CD8-positive, alpha-beta memory T cell (primary cell): ENCODE data around the gene AJM1. TPM values are rescaled to one million over a fixed set of nuclear protein-coding genes. Genes with fewer than 3 reads are reported as not detected.

Experiments used
- CTCF ChIA-PET: fragments of 350-600 bp; sonication (Branson Sonifier 250); formaldehyde crosslinking; loops from one replicate; lab custom pipeline; 2021; ENCODE audit warnings: antibody characterized with exemption; lab: Charles Lee
- POLR2A ChIA-PET: fragments of 350-600 bp; sonication (Branson Sonifier 250); formaldehyde crosslinking; loops from one replicate; lab custom pipeline; 2021; ENCODE audit warnings: antibody characterized with exemption; lab: Charles Lee
- DNase-seq, 5 donors: peaks; one replicate each; pipeline versions ENCODE4 v3.0.0 to v3.0.0-alpha.2; 2020 to 2022; ENCODE audit warnings: mixed read lengths in 1 of 5
- H3K27ac ChIP-seq: one replicate; pipeline ENCODE4 v1.7.0; 2013; ENCODE audit warnings: low read depth, mild to moderate bottlenecking, low read length, moderate library complexity
- H3K27me3 ChIP-seq: 2 replicates; pipeline ENCODE4 v1.7.0; 2013; ENCODE audit warnings: low read length, mild to moderate bottlenecking; ENCODE audit not compliant: insufficient read depth, poor library complexity, severe bottlenecking
- H3K36me3 ChIP-seq: 2 replicates; pipeline ENCODE4 v1.7.0; 2013; ENCODE audit warnings: mild to moderate bottlenecking, low read length, moderate library complexity; ENCODE audit not compliant: insufficient read depth
- H3K4me1 ChIP-seq: 2 replicates; pipeline ENCODE4 v1.7.0; 2013; ENCODE audit warnings: mild to moderate bottlenecking, low read length, moderate library complexity; ENCODE audit not compliant: insufficient read depth
- H3K4me3 ChIP-seq: 2 replicates; pipeline ENCODE4 v1.7.0; 2013; ENCODE audit warnings: mild to moderate bottlenecking, low read length
- H3K9me3 ChIP-seq: 2 replicates; pipeline ENCODE4 v1.7.0; 2013; ENCODE audit warnings: mild to moderate bottlenecking, low read length
- H3K27ac Mint-ChIP-seq, 8 donors: one replicate each; pipeline ENCODE4 v1.8.0; 2020 to 2021; ENCODE audit warnings: mixed read lengths in 8 of 8, mild to moderate bottlenecking in 6 of 8, inconsistent platforms in 3 of 8, moderate library complexity in 3 of 8
- H3K27me3 Mint-ChIP-seq, 2 donors: one replicate each; pipeline ENCODE4 v1.8.0; 2020 to 2021; ENCODE audit warnings: mixed read lengths in 2 of 2, mild to moderate bottlenecking in 1 of 2, moderate library complexity in 1 of 2
- H3K36me3 Mint-ChIP-seq, 3 donors: one replicate each; pipeline ENCODE4 v1.8.0; 2020 to 2021; ENCODE audit warnings: mixed read lengths in 3 of 3, inconsistent platforms in 1 of 3, mild to moderate bottlenecking in 1 of 3
- H3K4me1 Mint-ChIP-seq, 3 donors: one replicate each; pipeline ENCODE4 v1.8.0; 2020 to 2021; ENCODE audit warnings: mixed read lengths in 3 of 3, inconsistent platforms in 1 of 3, mild to moderate bottlenecking in 1 of 3
- H3K4me3 Mint-ChIP-seq, 7 donors: one replicate each; pipeline ENCODE4 v1.8.0; 2020 to 2021; ENCODE audit warnings: mixed read lengths in 7 of 7, mild to moderate bottlenecking in 6 of 7, moderate library complexity in 4 of 7, inconsistent platforms in 2 of 7
- H3K9me3 Mint-ChIP-seq, 5 donors: one replicate each; pipeline ENCODE4 v1.8.0; 2020 to 2022; ENCODE audit warnings: mixed read lengths in 5 of 5, mild to moderate bottlenecking in 3 of 5, moderate library complexity in 2 of 5, inconsistent platforms in 1 of 5
- polyA plus RNA-seq: library from polyadenylated mRNA; unstranded; fragments of 300-500 nt; fragmentation: Illumina TruSeq; gene quantifications from one replicate; pipeline ENCODE4 v1.2.3, GENCODE V29; 2021
- total RNA-seq, 2 experiments: library from RNA; stranded (reverse); gene quantifications; one replicate each; pipeline ENCODE4 v1.2.3, GENCODE V29; 2021

The AJM1 gene
- total and polyA plus RNA-seq, 3 experiments from 2014 or later = 0.39 to 3.2 (median 3.2) TPM

GRCh38 chr9:136885950-136886578 is 43.8 kb downstream of the AJM1 start, which contains the start of gene TRAF2:
Gene TRAF2, plus strand, starts transcription at chr9:136886516. Its CDS starts 12,225 bp downstream, at chr9:136898741.
- H3K4me3 ChIP-seq = peak within 1 kb of the TSS; percentile 75
- H3K27ac ChIP-seq = peak within 1 kb of the TSS; percentile 79
- Mint-ChIP-seq H3K4me3 (peak within 1 kb of the TSS; percentile 84 to 94 (median 86)), H3K27me3 (no peaks in the 10 kb centered on the region), H3K9me3 (no peaks in the 10 kb centered on the region), H3K27ac (peak within 1 kb of the TSS; percentile 83 to 99 (median 95)), H3K36me3 (peaks cover 0 to 14% (median 0%) of the 10 kb centered on the region in 3 donors), H3K4me1 (peaks cover 26 to 64% (median 32%) of the 10 kb centered on the region in 3 donors)
- H3K36me3 ChIP-seq = no peaks in the 10 kb centered on the region
- peaks cover 41% of the 10 kb centered on the region for H3K4me1 ChIP-seq
- no peaks in the 10 kb centered on the region for H3K27me3 ChIP-seq
- DNase-seq = peak; percentile 96 to 98 (median 96)
- CTCF ChIA-PET = interaction anchor here (0.7 to 3.8 kb wide), 7 partner anchors 10 to 149 kb away, joined by 3 to 18 read pairs (median 4); partner anchors contain the start of genes AJM1, EDF1 and RABL6
- POLR2A ChIA-PET = interaction anchor here (0.6 to 1.7 kb wide), 8 partner anchors 16 to 355 kb away, joined by 3 to 10 read pairs (median 4); partner anchors contain the start of genes EDF1, FBXW5, MAN1B1 and TUBB4B
- no peaks in the 10 kb centered on the region for H3K9me3 ChIP-seq

GRCh38 chr9:136886610-136887597 is 44.6 kb downstream of the AJM1 start:
- Mint-ChIP-seq H3K4me1 (peaks cover 21 to 63% (median 25%) of the 10 kb centered on the region in 3 donors), H3K27ac (peak overlapping the region; percentile 83 to 99 (median 95)), H3K9me3 (no peaks in the 10 kb centered on the region), H3K27me3 (no peaks in the 10 kb centered on the region), H3K4me3 (peak overlapping the region; percentile 84 to 94 (median 86)), H3K36me3 (peaks cover 0 to 17% (median 0%) of the 10 kb centered on the region in 3 donors)
- no peaks in the 10 kb centered on the region for H3K27me3 ChIP-seq
- H3K4me3 ChIP-seq = peak overlapping the region; percentile 66
- DNase-seq = peak in 3 of 5 donors; percentile 61 to 78 (median 77)
- H3K27ac ChIP-seq = peak overlapping the region; percentile 79
- no peaks in the 10 kb centered on the region for H3K36me3 ChIP-seq
- no peaks in the 10 kb centered on the region for H3K9me3 ChIP-seq
- CTCF ChIA-PET = interaction anchor here (1.0 to 3.8 kb wide), 7 partner anchors 15 to 148 kb away, joined by 3 to 18 read pairs (median 4); partner anchors contain the start of genes AJM1, EDF1 and RABL6
- POLR2A ChIA-PET = interaction anchor here (0.6 to 1.7 kb wide), 6 partner anchors 15 to 354 kb away, joined by 3 to 10 read pairs (median 4); partner anchors contain the start of genes EDF1, FBXW5, MAN1B1 and TUBB4B
- peaks cover 34% of the 10 kb centered on the region for H3K4me1 ChIP-seq

GRCh38 chr9:136888454-136888853 is 46.2 kb downstream of the AJM1 start:
- Mint-ChIP-seq H3K27me3 (no peaks in the 10 kb centered on the region), H3K36me3 (peaks cover 0 to 24% (median 0%) of the 10 kb centered on the region in 3 donors), H3K27ac (peak overlapping the region in 6 of 8 donors; percentile 38 to 68 (median 58)), H3K4me1 (peaks cover 14 to 57% (median 14%) of the 10 kb centered on the region in 3 donors), H3K4me3 (peak overlapping the region in 2 of 7 donors; percentile 19 to 62), H3K9me3 (no peaks in the 10 kb centered on the region)
- CTCF ChIA-PET = interaction anchor here (1.1 to 3.8 kb wide), 2 partner anchors 10 to 46 kb away, joined by 3 to 18 read pairs; partner anchors contain the start of gene AJM1
- peaks cover 19% of the 10 kb centered on the region for H3K4me1 ChIP-seq
- H3K36me3 ChIP-seq = no peaks in the 10 kb centered on the region
- no peaks in the 10 kb centered on the region for H3K27me3 ChIP-seq
- no peak overlapping the region for H3K27ac ChIP-seq
- no peak overlapping the region for H3K4me3 ChIP-seq
- no peaks in the 10 kb centered on the region for H3K9me3 ChIP-seq
- no peak for DNase-seq
- POLR2A ChIA-PET = no interaction called here

- H3K4me3 Mint-ChIP-seq = peak overlapping the region in 1 of 7 donors; percentile 56
- no peaks in the 10 kb centered on the region for H3K9me3 ChIP-seq
- peaks cover 18 to 61% (median 22%) of the 10 kb centered on the region in 3 donors for H3K4me1 Mint-ChIP-seq
- no peaks in the 10 kb centered on the region for H3K9me3 Mint-ChIP-seq
- H3K27ac ChIP-seq = no peak overlapping the region
- CTCF ChIA-PET = interaction anchor here (0.6 kb wide), 1 partner anchor 73 kb away, joined by 4 read pairs; no protein-coding TSS in a partner anchor
- peaks cover 0 to 33% (median 0%) of the 10 kb centered on the region in 3 donors for H3K36me3 Mint-ChIP-seq
- DNase-seq = no peak
- no peak overlapping the region for H3K4me3 ChIP-seq
- peaks cover 17% of the 10 kb centered on the region for H3K4me1 ChIP-seq
- H3K27me3 Mint-ChIP-seq = no peaks in the 10 kb centered on the region
- POLR2A ChIA-PET = no interaction called here
- H3K36me3 ChIP-seq = no peaks in the 10 kb centered on the region
- H3K27ac Mint-ChIP-seq = no peak overlapping the region
- H3K27me3 ChIP-seq = no peaks in the 10 kb centered on the region
These were observed 47.6 kb downstream of the AJM1 start for GRCh38 chr9:136889858-136890257.

GRCh38 chr9:136890661-136891060 is 48.4 kb downstream of the AJM1 start:
- Mint-ChIP-seq H3K27ac (no peak overlapping the region), H3K4me3 (peak overlapping the region in 1 of 7 donors; percentile 56), H3K4me1 (peaks cover 18 to 60% (median 22%) of the 10 kb centered on the region in 3 donors), H3K9me3 (no peaks in the 10 kb centered on the region), H3K36me3 (peaks cover 0 to 36% (median 0%) of the 10 kb centered on the region in 3 donors), H3K27me3 (no peaks in the 10 kb centered on the region)
- no peak overlapping the region for H3K27ac ChIP-seq
- H3K27me3 ChIP-seq = no peaks in the 10 kb centered on the region
- no peaks in the 10 kb centered on the region for H3K9me3 ChIP-seq
- no peak for DNase-seq
- no peaks in the 10 kb centered on the region for H3K36me3 ChIP-seq
- POLR2A ChIA-PET = no interaction called here
- H3K4me1 ChIP-seq = peaks cover 9% of the 10 kb centered on the region
- CTCF ChIA-PET = interaction anchor here (0.6 to 1.5 kb wide), 2 partner anchors 74 to 145 kb away, joined by 3 to 4 read pairs; no protein-coding TSS in a partner anchor
- no peak overlapping the region for H3K4me3 ChIP-seq

Other genes with a start within 250 kb of the AJM1 start
- under 1 TPM; 0.61 to 0.95 TPM for gene EGFL7, start 179.6 kb upstream of the AJM1 start, total RNA-seq
- 0.40 TPM for gene EGFL7, start 179.6 kb upstream of the AJM1 start, polyA plus RNA-seq
- gene AGPAT2, start 155.0 kb upstream of the AJM1 start, total RNA-seq = 10 to 100 TPM; 17.4 to 18.4 TPM
- 32.5 TPM for gene AGPAT2, start 155.0 kb upstream of the AJM1 start, polyA plus RNA-seq
- not detected for gene DIPK1B, start 129.9 kb upstream of the AJM1 start, total RNA-seq
- not detected for gene DIPK1B, start 129.9 kb upstream of the AJM1 start, polyA plus RNA-seq
- 1 to 10 TPM; 1.1 to 1.2 TPM for gene LCN10, start 99.5 kb upstream of the AJM1 start, total RNA-seq
- 0.22 TPM for gene LCN10, start 99.5 kb upstream of the AJM1 start, polyA plus RNA-seq
- gene LCN6, start 94.0 kb upstream of the AJM1 start, total RNA-seq = not detected
- gene LCN6, start 94.0 kb upstream of the AJM1 start, polyA plus RNA-seq = not detected
- not detected for gene LCN8, start 84.2 kb upstream of the AJM1 start, total RNA-seq
- not detected for gene LCN8, start 84.2 kb upstream of the AJM1 start, polyA plus RNA-seq
- not detected for gene LCN15, start 78.0 kb upstream of the AJM1 start, total RNA-seq
- not detected for gene LCN15, start 78.0 kb upstream of the AJM1 start, polyA plus RNA-seq
- 10 to 100 TPM; 50.1 to 50.6 TPM for gene TMEM141, start 51.1 kb upstream of the AJM1 start, total RNA-seq
- 37.8 TPM for gene TMEM141, start 51.1 kb upstream of the AJM1 start, polyA plus RNA-seq
- under 1 TPM in 1 of 2 experiments, not detected in 1; 0.73 TPM for gene CCDC183, start 46.1 kb upstream of the AJM1 start, total RNA-seq
- 0.26 TPM for gene CCDC183, start 46.1 kb upstream of the AJM1 start, polyA plus RNA-seq
- gene RABL6, start 34.5 kb upstream of the AJM1 start, total RNA-seq = 100 to 1,000 TPM in 1 of 2 experiments, 10 to 100 TPM in 1; 98.2 to 106 TPM
- gene RABL6, start 34.5 kb upstream of the AJM1 start, polyA plus RNA-seq = 20.9 TPM
- gene PHPT1, start 6.9 kb downstream of the AJM1 start, total RNA-seq = 100 to 1,000 TPM; 108 to 110 TPM
- 100.0 TPM for gene PHPT1, start 6.9 kb downstream of the AJM1 start, polyA plus RNA-seq
- 10 to 100 TPM; 12.2 to 12.9 TPM for gene MAMDC4, start 9.9 kb downstream of the AJM1 start, total RNA-seq
- gene MAMDC4, start 9.9 kb downstream of the AJM1 start, polyA plus RNA-seq = not detected
- 100 to 1,000 TPM; 354 to 356 TPM for gene EDF1, start 23.8 kb downstream of the AJM1 start, total RNA-seq
- gene EDF1, start 23.8 kb downstream of the AJM1 start, polyA plus RNA-seq = 476 TPM
- gene TRAF2, start 44.0 kb downstream of the AJM1 start, total RNA-seq = 10 to 100 TPM; 53.2 to 60.5 TPM
- 23.1 TPM for gene TRAF2, start 44.0 kb downstream of the AJM1 start, polyA plus RNA-seq
- gene FBXW5, start 102.3 kb downstream of the AJM1 start, total RNA-seq = 100 to 1,000 TPM; 104 to 105 TPM
- gene FBXW5, start 102.3 kb downstream of the AJM1 start, polyA plus RNA-seq = 163 TPM
- under 1 TPM in 1 of 2 experiments, not detected in 1; 0.96 TPM for gene C8G, start 102.8 kb downstream of the AJM1 start, total RNA-seq
- gene C8G, start 102.8 kb downstream of the AJM1 start, polyA plus RNA-seq = not detected
- gene LCN12, start 109.8 kb downstream of the AJM1 start, total RNA-seq = 1 to 10 TPM in 1 of 2 experiments, under 1 TPM in 1; 0.85 to 1.3 TPM
- not detected for gene LCN12, start 109.8 kb downstream of the AJM1 start, polyA plus RNA-seq
- under 1 TPM; 0.24 to 0.49 TPM for gene PTGDS, start 135.0 kb downstream of the AJM1 start, total RNA-seq
- gene PTGDS, start 135.0 kb downstream of the AJM1 start, polyA plus RNA-seq = 5.5 TPM
- under 1 TPM; 0.20 to 0.22 TPM for gene LCNL1, start 140.5 kb downstream of the AJM1 start, total RNA-seq
- gene LCNL1, start 140.5 kb downstream of the AJM1 start, polyA plus RNA-seq = 0.16 TPM
- gene PAXX, start 149.9 kb downstream of the AJM1 start, total RNA-seq = 10 to 100 TPM; 78.4 to 82.2 TPM
- gene PAXX, start 149.9 kb downstream of the AJM1 start, polyA plus RNA-seq = 156 TPM
- 1 to 10 TPM; 3.4 to 4.1 TPM for gene CLIC3, start 154.1 kb downstream of the AJM1 start, total RNA-seq
- gene CLIC3, start 154.1 kb downstream of the AJM1 start, polyA plus RNA-seq = 52.1 TPM
- 10 to 100 TPM; 15.9 to 20.7 TPM for gene ABCA2, start 185.8 kb downstream of the AJM1 start, total RNA-seq
- 20.2 TPM for gene ABCA2, start 185.8 kb downstream of the AJM1 start, polyA plus RNA-seq
- under 1 TPM; 0.57 to 0.82 TPM for gene FUT7, start 189.6 kb downstream of the AJM1 start, total RNA-seq
- 28.7 TPM for gene FUT7, start 189.6 kb downstream of the AJM1 start, polyA plus RNA-seq
- gene NPDC1, start 203.7 kb downstream of the AJM1 start, total RNA-seq = 10 to 100 TPM; 24.6 to 27.5 TPM
- 38.4 TPM for gene NPDC1, start 203.7 kb downstream of the AJM1 start, polyA plus RNA-seq
- gene ENTPD2, start 211.6 kb downstream of the AJM1 start, total RNA-seq = not detected
- not detected for gene ENTPD2, start 211.6 kb downstream of the AJM1 start, polyA plus RNA-seq
- gene SAPCD2, start 228.1 kb downstream of the AJM1 start, total RNA-seq = 10 to 100 TPM; 11.5 to 12.7 TPM
- 0.15 TPM for gene SAPCD2, start 228.1 kb downstream of the AJM1 start, polyA plus RNA-seq
- gene UAP1L1, start 235.0 kb downstream of the AJM1 start, total RNA-seq = 10 to 100 TPM; 15.3 to 15.5 TPM
- 4.6 TPM for gene UAP1L1, start 235.0 kb downstream of the AJM1 start, polyA plus RNA-seq
- 10 to 100 TPM; 31.9 to 32.7 TPM for gene MAN1B1, start 244.5 kb downstream of the AJM1 start, total RNA-seq
- gene MAN1B1, start 244.5 kb downstream of the AJM1 start, polyA plus RNA-seq = 39.3 TPM